Measurements from ENCODE around the gene PIK3R2.

The PIK3R2 gene

DNA sequence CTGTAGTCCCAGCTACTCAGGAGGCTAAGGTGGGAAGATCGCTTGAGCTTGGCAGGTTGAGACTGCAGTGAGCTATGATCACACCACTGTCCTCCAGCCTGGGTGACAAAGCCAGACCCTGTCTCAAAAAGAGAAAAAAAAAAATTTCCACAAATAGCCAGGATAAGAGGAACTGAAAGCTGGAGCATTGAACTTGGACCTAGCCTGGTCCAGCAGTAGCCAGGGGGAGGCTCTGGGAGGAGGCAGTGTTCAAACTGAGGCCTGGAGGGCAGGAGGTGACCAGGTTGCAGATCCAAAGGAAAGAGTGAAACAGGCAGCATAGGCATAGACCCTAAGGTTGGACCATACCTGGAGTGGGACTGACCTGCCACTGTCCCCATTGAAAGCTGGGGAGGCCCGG lies 26.9 kb upstream of the PIK3R2 start:
- no peak for DNase-seq

DNA sequence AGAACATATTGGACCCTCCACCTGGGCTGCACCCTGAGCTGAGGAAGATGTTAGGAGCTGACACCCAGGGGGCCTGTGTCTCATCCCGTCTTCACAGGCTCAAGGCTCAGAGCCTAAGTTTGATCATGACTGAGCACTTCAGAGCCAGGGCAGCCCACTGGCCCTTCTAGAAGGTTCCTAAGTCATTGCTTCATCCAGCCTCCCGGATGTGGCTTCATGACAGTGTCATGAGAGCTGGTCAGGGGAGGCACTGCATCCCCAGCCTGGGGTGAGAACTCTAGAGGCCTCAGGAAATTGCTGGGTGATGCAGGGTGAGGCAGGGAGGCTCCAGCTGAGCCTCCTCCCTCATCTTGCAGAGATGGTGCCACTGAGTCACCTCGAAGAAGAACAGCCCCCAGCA lies 24.9 kb upstream of the PIK3R2 start:
- DNase-seq, result peak in 1 of 2 experiments; percentile 20

DNA sequence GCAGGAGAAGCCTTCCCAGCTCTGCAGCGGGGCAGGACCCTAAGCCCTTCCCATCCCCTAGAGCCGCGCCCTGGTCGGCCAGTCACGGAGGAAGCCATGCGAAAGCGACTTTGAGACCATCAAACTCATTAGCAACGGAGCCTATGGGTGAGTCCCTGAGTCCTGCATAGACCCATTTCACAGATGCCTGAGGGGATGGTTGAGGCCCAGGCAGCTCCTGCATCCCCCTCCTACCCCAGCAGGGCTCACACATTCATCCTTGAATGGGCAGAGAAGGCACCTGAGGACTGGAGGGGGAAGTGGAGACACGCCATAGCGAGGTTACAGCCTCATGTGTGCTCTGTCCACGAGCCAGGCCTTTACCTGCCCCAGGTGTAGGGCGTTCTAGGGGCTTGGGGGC lies 24.2 kb upstream of the PIK3R2 start:
- no peak for DNase-seq

DNA sequence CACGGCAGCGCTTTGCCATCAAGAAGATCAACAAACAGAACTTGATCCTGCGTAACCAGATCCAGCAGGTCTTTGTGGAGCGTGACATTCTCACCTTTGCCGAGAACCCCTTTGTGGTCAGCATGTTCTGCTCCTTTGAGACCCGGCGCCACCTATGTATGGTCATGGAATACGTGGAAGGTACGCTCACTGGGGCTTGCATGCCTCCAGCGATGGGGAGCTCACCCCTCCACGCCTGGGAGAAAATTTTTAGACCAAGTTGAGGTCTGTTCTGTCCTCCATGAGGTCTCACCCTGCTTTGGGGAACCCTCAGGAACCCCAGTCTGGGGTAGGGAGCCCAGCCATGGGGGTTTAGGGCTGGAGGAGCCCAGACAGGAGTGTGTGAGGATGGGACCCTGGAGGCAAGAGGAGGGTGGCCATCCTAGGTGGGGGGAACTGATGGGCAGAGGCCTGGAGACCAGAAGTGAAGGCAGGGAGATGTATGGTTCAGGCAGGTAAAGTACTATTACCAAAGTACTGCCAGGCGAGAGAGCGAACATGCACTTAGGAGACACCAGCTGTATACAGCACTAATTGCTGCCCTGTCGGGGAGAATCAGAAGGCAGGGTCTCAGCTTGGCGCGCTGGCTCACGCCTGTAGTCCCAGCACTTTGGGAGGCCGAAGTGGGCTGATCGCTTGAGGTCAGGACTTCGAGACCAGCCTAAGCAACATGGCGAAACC lies 22.3 kb upstream of the PIK3R2 start:
- DNase-seq, result no peak

DNA sequence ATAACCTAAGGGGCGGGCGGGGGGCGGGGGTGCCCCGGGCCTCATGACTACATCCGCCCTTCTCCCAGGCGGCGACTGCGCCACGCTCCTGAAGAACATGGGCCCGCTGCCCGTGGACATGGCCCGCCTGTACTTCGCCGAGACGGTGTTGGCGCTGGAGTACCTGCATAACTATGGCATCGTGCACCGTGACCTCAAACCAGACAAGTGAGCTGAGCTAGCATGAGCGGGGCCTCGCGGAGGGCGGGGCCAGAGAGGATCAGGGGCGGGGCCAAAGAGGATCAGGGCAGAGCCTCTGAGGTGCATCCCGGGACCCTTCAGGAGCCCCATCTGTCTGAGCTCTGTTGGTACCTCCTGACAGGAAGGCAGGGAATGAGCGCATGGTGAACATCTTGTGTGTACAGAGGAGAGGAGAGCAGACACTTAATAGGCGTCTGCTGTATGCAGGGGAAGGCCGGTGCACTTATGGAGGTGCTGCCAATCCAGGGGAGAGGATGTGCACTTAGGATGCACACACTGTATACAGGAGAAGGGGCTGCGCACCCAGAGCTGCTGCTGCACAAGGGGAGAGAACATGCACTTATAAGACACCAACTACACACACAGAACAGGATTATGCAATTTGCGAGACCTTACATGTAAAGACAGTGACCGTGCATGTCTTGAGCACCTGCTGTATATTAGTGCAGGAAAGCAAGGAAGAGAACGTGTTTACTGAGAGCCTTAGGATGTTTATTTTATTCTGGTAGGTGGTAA lies 20.9 kb upstream of the PIK3R2 start:
- peak in 1 of 2 experiments; percentile 12 for DNase-seq

DNA sequence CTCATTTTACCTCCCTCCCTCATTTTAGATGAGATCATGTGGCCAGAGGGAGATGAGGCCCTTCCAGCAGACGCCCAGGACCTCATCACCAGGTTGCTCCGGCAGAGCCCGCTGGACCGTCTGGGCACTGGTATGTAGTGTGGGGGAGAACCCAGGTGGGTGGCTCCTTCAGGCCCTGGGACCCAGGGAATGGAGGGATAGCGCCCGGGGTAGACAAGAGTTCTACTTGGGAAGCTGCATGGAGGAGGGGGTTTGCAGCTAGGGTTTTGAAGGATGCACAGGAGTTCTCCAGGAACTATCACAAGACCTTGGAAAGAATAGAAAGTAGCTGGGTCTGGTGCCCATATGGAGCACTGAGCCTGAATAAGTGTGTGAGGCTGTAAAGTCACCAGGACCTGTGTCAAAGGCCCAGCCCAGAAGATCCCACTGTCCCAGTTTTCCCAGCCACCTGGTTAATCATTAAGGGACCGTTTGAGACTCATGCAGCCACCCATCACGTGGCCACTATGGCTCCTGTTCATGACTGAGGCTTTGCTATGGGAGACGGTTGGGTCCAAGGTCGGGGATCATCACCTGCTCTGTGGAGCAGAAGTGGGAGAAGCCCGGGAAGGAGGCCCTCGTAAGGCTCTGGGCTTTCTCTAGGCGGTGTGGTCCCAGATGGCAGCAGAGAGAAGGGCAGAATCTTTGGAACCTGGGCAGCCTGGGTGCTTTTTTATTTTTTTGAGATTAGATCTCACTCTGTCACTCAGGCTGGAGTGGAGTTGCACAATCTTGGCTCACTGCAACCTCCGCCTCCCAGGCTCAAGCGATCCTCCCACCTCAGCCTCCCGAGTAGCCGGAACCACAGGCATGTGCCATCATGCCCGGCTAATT lies 17.0 kb upstream of the PIK3R2 start:
- DNase-seq, result no peak

DNA sequence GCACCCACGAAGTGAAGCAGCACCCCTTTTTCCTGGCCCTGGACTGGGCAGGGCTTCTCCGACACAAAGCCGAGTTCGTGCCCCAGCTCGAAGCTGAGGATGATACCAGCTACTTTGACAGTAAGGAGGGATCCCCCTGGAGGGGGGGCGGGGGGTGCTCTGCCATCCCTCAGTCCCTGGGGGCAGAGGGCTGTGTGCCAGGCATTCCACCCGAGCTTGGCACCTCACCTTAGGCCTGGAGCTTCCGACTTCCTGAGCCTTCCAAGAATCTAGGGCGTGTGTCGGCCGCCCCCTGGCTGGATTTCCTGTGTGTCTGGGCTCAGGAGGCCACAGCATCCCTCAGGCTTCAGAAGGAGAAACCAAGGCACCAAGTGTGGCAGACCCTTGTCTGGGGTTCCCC lies 15.7 kb upstream of the PIK3R2 start:
- no peak for DNase-seq

DNA sequence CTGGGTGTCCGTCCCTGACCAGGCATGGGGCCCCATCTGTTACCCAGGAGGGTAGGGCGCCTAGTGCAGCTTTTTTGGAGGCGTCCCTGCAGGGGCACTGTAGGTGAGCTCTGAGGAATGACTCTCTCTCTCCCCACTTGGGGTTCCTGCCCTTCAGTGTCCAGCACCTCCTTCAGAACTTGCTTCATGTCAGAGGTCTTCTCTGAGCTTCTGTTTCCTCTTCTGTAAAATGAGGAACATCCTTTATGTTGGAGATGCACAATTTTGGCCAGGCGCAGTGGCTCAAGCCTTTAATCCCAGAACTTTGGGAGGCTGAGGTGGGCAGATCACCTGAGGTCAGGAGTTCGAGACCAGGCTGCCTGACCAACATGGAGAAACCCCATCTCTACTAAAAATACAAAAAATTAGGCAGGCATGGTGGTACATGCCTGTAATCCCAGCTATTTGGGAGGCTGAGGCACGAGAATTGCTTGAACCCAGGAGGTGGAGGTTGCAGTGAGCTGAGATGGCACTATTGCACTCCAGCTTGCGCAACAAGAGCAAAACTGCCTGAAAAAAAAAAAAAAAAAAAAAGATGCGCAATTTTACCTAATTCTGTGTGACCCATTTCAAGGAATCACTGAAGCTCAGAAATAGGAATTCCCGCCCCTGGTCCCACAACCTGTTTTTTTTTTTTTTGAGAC lies 15.2 kb upstream of the PIK3R2 start:
- no peak for DNase-seq

DNA sequence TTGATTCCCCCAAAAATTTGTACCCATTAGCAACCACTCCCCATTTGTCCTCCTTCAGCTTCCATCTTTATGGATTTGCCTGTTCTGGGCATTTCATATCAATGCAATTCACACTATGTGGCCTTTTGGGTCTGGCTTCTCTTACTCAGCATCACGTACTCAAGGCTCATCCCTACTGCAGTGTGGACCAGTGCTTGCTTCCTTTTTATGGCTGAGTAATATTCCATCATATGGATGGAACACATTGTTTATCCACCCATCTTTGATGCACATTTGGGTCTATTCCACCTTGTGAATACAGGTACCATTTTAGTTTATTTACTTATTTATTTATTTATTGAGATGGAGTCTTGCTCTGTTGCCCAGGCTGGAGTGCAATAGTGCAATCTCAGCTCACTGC lies 12.5 kb upstream of the PIK3R2 start:
- no peak for DNase-seq

DNA sequence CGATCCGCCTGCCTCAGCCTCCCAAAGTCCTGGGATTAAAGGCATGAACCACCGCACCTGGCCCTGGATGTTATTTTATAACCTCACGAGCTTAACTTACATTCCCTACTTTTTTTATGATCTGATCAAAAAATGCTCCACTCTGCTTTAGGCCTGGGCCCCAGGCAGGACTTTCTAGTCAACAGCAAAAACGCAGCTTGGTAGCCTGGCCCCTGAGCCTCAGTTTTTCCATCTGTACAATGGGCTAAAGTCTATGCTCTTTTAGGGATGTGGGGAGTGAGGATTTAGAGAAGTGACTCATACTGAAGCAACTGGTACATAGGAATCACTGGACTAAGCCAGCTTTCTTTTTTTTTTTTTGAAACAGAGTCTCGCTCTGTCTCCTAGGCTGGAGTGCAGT lies 11.9 kb upstream of the PIK3R2 start:
- DNase-seq, result no peak

DNA sequence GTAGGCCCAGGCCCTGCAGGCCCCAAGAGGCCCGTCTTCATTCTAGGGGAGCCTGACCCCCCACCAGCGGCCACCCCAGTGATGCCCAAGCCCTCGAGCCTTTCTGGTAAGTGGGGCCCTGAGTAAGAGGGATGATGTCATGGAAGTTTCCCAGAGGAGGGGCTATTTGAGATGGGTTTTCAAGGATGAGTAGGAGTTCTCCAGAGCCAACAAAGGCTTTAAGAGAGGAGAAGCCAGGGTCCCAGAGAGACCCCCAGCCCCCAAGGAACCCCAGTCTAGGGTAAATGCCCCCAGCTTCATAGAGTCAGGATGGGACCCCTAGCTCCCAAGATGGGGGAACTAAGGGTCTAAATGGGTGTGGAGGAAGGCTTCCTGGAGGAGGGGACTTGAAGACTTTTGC lies 9.1 kb upstream of the PIK3R2 start:
- no peak for DNase-seq

DNA sequence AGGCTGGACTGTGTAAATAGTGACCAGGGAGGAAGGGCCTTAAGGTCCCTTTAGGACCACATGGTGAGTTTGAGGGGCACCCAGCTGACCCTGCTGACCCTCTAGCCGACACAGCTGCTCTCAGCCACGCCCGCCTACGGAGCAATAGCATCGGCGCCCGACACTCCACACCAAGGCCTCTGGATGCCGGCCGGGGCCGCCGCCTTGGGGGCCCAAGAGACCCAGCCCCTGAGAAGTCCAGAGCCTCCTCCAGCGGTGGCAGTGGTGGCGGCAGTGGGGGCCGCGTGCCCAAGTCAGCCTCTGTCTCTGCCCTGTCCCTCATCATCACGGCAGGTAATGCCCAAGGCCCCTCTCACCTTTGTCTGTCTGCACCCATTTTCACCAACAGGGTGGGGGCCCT lies 8.6 kb upstream of the PIK3R2 start:
- DNase-seq, result no peak

DNA sequence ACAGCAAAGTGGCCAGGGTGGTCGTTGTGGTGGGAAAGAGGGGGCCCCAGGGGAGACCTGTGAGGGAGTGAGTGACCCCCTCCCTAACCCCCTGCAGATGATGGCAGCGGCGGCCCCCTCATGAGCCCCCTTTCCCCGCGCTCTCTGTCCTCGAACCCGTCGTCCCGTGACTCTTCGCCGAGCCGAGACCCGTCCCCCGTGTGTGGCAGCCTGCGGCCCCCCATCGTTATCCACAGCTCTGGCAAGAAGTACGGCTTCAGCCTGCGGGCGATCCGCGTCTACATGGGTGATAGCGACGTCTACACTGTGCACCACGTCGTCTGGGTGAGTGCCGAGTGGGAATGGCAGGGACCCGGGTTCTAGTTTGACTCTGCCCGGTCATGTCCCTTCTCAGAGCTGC lies 8.1 kb upstream of the PIK3R2 start:
- DNase-seq, result no peak

DNA sequence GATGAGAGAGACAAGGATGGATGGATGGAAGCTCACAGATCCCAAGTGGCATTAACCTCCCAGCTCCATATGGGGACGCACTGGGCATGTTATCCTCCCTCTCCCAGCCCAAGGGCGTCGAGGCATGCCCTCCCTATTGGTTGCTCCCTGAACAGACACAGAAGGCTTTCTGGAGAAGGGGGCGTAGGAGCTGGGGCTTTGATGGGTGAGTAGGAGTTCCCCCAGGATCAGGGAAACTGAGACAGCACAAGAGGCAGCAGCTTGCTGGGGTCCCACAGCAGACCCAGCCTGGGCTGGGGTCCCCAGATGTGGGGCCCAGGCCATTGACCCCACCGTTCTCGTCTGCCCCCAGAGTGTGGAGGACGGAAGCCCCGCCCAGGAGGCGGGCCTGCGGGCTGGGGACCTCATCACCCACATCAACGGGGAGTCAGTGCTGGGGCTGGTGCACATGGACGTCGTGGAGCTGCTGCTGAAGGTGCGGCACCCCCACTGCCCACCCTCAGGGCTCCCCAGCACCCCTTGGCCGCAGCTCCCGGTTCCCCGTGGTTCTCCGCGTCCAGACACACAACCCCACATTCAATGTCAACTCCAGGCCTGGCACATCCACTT lies 7.5 kb upstream of the PIK3R2 start:
- DNase-seq, result no peak

DNA sequence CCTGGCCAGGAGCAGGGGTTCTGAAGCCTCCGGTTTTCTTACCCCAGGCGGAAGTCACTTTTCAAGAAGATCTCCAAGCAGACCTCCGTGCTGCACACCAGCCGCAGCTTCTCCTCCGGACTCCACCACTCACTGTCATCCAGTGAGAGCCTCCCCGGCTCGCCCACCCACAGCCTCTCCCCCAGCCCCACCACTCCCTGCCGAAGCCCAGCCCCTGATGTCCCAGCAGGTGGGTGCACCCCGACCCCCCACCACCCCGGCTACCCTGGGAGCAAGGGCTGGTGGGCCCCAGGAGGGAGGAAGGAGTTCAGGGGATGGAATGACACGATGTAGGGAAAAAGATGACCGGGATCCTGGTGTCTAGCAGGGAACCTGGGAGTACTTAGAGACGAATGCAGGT lies 5.6 kb upstream of the PIK3R2 start:
- DNase-seq, result no peak

DNA sequence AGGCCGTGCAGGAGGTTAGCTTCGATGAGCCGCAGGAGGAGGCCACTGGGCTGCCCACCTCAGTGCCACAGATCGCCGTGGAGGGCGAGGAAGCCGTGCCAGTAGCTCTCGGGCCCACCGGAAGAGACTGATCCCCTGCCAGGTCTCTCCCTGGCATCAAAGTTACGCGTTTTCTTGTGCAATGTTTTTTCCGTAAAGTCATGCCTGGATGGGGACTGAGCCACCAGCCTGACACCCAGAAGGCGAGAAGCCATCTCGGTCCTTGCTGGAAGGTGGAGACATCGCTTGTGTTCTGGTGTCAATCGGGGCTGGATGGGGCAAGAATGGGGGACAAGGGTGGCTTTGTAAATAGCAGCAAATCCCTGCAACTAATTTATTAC lies 3.4 kb upstream of the PIK3R2 start:
- no peak for DNase-seq

DNA sequence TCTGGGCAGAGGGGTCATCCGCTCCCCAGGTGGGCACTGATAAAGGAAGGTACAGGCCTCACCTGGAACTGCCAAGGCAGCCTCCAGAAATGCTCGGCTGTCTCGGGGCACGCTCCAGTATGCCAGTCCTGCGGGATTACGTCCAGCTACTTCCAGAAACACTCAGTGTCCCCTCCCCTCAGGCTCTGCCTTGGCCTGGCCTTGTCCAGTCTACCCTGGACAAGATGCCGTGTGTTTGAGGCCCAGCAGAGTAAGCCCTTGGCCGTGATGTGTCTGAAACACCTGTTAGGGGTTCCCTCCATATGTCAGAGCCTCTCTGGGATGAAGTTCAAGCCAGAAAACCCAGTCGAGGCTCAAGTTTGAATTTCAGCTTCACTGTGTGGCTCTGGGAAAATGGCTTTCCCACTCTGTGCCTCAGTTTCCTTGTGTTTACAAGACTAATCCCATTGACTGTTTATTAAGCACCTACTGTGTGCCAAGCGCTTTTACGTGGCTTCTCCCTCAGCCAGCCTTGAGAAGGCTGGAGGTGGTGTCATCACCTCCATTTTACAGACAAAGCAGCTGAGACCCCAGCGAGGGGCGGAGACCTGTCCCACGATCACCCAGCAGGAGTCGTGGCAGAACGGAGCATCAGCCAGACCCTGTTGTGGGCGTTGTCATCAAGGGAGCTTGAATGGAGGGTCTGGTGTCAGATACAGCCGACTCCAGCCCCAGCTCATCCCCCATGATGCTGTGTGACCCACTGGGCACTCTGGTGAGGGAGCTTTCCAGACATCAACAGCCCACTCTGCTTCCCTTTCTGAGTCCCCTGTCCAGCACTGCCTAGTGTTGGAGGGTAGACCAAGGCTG lies 2.0 kb upstream of the PIK3R2 start:
- DNase-seq, result no peak

DNA sequence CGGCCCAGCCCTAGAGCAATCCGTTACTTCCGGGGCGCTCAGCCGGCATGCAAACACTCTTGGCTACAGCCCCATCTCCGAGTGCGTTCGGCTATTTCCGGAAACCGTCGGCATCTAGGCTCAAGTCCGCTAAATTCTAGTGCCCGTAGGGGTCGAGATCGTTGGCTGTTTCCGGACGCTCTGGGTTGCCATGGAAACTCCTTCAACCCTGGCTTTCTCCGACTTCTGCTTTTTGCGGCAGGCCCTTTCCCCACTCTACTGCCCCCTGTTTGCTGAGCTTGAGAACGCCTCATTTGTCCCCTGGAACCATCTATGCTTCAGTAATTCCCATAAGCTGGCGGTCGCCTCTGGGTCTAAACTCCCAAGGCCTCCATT lies 534 bp upstream of the PIK3R2 start:
- peak; percentile 93 to 97 for DNase-seq

DNA sequence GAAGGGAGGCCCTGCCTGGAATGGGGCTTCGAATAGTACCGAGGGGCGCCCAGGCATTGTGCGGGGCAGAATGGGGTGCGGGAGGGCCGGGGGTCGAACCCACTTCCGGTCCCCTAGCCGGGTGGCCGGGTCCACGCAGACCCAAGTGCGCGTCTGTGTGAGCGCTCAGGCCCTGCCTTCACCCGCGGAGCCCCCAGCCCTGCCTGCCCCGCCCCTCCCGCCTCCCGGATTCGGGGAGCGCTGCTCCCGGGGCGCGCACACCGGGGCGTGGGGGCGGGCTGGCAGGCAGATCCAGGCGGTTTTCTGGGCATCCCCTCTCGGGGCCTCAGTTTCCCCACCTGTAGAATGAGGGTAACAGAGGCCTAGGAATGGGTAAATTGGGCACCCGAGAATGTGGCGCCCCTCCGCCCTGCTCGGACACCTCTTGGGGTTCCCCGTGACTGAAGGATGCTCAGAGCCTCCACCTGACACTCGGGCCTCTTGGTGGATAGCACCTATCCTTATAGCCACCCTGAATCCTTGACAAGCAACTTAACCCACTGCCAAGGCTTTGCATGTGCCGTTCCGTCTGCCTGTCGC lies 682 bp downstream of the PIK3R2 start:
- no peak for DNase-seq

DNA sequence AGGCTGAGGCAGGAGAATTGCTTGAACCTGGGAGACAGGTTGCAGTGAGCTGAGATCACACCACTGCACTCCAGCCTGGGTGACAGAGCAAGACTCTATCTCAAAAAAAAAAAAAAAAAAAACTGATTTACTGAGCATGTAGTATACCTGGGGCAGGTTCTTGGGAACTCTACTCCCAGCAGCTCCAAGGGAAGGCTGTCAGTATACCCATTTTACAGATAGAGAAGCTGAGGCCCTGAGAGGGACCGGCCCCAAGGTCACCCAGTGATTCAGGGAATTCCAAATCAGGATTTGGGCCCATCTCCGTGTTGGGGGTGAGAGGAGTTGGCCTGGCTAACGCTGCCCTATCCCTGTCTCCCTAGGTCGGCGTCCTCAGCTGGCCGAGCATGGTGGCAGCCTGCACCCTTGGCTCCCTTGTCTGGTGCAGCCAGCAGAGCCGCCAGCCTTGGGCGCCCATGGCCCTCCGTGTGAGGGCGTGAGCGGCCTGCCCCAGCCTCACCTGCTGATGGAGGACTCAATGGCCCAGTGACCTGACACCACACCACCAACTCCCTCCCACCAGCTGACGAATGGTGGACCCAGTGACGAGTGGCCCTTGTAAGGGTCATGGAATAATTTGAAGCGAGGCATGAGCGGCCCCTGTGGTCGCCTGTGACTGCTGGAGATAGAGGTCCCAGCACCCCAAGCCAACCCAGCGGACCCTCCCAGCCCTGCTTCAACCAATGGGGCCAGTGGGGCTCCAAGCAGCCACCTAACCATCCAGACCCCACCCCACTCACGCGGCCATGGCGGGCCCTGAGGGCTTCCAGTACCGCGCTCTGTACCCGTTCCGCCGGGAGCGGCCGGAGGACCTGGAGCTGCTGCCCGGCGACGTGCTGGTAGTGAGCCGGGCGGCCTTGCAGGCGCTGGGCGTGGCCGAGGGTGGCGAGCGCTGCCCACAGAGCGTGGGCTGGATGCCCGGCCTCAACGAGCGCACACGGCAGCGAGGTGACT lies 2.4 kb downstream of the PIK3R2 start:
- no peak for DNase-seq
